T-helper 1 cell treated with Interleukin-12 subunit alpha and Interleukin-12 subunit beta and Interleukin-4 antibody, amounts not matched to agents 30 ng/mL and 1 ng/mL, for 36 hours (primary cell): ENCODE measurements around the gene GALNT16. TPM values are rescaled to one million over a fixed set of nuclear protein-coding genes. Genes with fewer than 3 reads are reported as not detected.

Experiments
- intact Hi-C: fragments of 100-400 bp; cut with micrococcal nuclease; formaldehyde crosslinking; loops from one replicate; pipeline ENCODE4 v1.15.1; 2024
- total RNA-seq: library from RNA; stranded (reverse); gene quantifications from 2 replicates; pipeline ENCODE4 v1.2.3, GENCODE V29; 2022

The GALNT16 gene
- total RNA-seq, 1 donor from 2014 or later, result 0.02 TPM

DNA sequence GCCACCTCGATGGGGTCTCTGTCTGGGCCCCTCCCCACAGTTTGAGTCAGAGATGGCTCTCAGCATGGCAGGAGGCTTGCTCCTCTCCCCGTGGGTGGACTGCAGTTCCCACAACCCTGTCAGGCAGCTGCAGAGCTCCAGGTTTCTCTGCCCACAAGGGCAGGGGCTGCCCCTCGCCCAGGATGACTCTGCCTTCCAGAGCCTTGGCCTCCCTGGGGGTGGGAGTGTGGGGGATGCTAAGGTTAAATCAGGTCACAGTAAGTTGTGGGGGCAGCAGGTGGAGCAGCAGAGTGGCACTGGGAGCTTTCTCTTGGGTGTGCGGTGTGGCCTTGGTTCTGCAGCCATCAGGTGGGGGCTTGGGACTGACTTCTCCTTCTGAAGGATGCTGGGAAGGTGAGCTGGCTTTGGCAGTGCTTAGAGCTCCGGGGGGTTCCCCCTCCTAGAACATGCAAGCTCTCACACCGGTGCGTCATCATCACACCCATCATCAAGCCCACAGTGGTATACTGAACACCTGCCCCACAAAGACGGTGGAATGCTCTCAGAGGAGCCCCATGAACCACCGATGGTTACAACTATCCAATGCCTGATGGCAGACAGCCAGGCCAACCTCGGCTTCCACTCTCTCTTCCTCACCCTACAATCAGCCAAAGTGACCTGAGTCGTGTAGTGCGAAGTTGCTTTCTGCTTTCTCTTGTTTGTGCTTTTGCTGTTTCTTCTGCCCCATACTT, 98.4 kb downstream of the GALNT16 start:
- intact Hi-C loops, result no loop called here

DNA sequence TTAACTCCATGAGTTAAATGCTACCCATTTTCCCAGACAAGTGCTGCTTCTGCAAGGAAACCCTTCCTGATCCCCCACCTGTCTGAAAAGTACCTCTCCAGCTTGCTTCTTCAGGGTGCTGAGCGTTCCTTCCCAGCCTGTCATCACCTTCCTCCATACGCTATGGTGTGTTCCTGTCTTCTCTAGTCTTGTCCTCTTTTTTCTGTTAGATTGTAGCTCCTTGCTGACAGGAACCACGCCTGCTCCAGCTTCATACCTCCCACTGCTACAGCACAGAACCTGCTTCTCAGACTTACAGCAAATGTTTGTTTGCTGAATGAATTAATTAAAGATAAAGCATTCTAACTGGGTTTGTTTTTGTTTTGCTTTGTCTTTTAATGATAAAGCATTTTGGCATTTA, 99.0 kb downstream of the GALNT16 start:
- intact Hi-C loops, result no loop called here

DNA sequence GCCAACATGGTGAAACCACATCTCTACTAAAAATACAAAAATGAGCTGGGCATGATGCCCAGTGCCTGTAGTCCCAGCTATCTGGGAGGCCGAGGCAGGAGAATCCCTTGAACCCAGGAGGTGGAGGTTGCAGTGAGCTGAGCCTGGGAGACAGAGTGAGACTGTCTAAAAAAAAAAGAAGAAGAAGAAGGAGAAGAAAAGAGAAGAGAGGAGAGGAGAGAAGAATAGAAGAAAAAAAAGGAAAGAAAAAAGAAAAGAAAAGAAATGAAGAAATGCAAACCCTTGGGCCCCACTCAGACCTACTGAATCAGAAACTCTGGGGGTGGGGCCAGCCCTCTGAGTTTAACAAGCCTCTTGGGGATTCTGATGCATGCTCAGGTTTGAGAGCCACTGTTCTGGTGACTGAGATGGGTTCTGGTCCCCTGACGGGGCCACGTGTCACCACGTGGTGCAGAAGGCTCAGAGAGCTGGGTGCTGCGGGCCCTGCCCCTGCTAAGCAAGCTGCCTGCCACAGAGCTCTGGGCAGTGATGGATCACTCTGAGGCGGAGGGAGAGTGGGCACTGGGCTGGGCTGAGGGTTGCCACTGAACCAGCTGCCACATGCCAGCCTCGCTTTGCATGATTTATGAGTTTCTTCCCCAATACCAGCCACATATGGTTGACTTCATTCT, 100.6 kb downstream of the GALNT16 start:
- intact Hi-C loops, result no loop called here

DNA sequence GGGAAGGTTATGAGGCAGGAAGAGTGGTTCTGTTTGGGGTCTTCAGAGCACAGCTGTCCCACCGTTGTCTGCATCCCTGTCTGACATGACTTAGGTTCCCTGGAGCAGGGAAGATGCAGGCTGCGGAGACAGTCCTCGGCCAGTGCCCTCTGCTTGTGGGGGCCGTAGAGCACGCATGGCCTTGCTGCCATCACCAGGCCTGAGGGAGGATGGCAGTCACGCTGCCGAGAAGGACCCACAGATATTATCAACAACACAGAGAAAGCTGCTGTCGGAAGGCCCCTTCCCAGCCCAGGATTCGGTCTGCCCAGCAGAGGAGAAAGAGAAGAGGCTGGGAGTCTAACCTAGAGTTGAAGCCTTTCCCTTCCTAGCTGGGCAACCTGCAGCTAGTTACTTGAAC, 103.1 kb downstream of the GALNT16 start:
- intact Hi-C loops, result no loop called here

DNA sequence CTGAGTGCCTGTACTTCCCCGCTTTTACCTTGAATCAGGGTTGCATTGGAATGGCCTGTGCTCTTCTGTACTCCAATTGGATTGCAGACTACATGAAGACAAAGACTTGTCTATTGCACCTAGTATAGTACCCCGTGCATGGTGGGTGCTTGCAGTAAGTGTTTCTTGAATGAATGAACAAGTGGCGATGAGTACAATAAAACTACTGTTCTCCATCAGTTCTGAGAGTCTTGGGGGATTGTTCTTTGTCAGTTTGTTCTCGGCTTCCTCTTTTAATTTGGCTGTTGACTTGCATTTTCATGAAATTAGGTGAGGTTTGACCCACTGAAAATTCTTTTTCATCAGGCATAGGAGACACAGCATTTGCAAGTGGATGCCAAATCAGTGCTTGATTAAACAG, 104.0 kb downstream of the GALNT16 start:
- intact Hi-C loops, result no loop called here

DNA sequence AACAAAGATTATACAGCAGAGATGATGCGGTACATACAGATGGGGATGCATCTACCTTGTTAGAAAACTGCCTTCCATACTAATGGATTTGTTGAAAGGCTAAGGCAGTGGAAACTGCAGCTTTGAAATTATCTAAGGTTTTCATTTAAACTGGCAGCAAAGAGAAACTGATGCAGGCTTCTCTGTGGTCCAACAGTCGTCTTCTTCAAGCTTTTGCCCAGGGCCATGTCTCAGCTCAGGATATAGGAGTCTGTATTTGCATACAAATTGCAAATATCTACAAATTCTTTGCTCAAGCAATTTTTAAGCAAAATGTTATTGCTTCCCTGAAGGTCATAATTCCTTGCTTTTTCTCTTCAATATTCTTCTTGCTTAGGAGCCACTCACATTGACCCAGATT, 104.4 kb downstream of the GALNT16 start:
- intact Hi-C loops, result no loop called here

DNA sequence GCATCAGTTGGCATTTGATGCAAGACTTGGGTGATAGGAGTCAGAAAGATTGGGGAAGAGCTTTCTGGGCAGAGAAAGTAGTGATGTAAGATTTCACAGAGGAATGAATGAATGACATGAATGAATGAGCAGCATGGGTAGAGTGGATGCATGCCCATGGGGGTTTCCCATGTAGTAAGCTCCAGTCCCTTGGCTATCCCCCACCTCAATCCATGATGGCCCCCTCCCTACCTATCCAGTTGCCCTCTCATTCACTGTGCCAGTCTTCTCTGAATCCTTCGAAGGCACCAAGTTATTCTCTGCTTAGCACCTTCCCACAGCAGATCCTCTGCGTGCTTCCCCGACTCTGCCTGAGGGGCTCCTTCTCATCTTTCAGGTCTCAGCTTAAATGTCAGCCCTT, 106.1 kb downstream of the GALNT16 start:
- intact Hi-C loops, result no loop called here

DNA sequence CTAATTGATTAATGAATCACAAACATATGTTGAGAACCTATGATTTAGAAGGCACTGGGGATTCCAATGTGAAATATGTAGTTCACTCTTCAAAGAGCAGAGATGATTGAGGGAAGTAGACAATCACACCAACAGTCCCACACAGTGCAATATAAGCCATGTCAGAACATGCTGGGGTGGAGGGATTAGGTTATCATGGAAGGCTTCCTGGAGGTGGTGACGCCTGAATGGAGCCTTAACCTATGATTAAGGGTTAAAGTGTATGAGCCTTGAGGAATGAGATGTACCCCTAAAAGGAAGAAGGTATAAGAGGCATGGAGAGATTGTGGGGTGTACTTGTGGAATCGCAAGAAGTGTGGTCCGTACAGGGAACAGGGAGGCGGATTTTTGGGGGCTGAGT, 106.8 kb downstream of the GALNT16 start:
- intact Hi-C loops, result no loop called here

DNA sequence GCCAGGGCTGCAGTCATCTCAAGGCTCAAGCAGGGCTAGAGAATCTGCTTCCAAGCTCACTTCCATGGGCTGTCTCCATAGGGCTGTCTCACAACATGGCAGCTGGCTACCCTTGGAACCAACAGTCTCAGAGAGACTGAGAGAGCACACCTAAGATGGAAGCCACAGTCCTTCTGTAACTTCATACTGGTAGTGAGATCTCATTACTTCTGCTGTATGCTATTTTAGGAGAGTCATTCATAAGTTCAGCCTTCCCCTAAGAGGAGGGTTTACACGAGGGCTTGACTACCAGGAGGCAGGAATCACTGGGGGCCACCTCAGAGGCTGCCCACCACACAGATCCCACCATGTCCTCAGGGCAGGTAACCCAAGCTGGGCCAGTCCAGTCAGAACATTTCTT, 108.4 kb downstream of the GALNT16 start:
- intact Hi-C loops, result no loop called here

DNA sequence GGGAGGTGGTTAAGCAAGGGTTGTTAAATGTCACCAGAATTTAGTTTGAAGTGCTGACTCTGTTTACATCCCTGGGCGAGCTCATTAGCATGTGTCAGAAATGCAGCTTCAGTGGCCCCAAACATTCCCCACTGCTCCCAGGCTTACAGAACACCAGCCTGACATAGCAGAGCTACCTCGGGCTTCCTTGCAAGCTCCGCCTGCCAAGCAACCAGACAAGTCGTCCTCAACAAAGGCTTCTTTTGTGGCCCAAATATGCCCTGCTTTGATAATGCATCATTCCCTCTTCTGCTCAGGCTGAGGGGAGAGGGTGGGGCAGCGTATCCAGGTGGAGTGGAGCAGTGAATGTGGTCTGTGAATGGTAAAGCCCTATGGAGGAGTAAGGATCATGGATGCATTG, 110.1 kb downstream of the GALNT16 start:
- intact Hi-C loops, result no loop called here

DNA sequence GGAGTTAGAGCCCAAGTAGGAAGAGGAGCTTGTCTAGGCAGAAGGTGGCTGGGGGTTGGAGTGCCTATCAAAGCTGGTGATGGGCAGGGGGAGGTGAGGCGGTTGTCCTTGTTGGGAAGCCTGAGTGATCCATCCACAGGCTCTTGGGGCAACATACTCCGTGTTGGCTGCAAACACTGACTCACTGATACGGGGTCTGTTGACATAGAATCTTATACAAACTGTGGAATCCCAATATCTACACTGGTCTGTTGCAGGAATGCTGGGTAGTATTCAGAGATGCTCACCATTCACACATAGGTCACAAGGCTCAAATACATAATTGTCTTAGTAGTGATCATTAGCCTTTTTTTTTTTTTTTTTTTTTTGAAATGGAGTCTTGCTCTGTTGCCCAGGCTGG, 112.2 kb downstream of the GALNT16 start:
- intact Hi-C loops, result no loop called here

DNA sequence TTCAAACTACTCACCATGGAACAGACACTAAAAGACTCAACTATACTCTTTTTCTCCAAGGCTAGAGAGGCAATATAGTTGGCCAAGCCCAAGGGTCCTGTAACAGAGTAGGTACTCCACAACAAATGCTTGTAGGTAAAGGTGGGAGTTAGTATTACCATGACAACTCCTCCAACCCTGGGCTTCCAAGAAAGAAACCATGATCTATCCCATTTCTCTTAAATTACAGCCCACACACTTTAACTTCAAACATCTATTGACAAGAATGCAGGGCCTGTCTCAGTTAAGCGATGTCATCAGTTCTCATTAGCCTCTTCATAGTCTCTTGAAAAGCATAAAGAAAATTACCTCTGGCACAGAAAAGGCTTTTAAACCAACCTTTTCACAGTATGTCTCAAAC, 113.1 kb downstream of the GALNT16 start:
- intact Hi-C loops, result no loop called here

DNA sequence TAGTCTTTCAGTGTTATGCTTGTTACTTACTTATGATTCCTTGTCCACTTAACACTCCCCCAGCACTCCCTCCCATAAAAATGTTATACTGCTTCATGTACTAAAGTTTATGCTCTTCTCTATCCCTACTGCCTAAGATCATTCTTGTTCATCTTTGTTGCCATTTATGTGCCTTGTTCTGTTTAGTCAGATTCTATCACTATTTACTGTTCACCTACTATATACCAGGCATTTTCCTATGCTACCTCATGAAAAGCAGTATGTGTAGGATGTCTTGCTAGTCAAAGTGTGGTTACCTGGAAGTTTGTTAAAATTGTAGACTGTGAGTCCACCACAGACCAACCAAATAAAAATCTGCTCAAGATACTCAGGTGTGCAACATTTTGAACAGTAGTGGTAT, 114.3 kb downstream of the GALNT16 start:
- intact Hi-C loops, result no loop called here

DNA sequence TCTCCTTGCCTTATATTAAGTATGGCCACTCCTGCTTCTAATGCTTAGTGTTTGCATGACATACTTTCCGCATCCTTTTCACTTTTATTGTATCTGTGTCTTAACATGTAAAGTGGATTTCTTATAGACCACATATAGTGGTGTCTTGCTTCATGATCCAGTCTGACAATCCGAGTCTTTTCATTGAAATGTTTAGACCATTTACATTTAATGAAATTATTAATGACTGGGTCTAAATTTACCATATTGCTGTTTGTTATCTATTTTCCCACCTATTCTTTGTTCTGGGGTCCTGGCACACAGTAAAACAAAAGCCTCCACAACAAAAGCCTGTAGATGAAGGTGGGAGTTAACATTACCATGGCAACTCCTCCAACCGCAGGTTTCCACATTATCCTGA, 115.2 kb downstream of the GALNT16 start:
- intact Hi-C loops, result no loop called here

DNA sequence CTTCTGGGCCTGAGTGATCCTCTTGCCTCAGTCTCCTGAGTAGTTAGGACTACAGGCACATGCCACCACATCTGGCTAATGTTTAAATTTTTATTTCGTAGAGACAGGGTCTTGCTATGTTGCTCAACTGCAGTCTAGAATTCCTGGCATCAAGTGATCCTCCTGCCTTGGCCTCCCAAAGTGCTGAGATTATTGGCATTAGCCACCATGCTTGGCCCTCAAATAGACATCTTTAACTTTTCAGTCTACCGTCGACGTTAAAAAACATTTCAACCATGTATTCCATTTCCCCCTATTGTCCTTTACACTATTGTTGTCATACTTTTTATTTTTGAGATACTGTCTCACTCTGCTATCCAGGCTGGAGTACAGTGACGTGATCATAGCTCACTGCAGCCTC, 115.8 kb downstream of the GALNT16 start:
- intact Hi-C loops, result no loop called here

DNA sequence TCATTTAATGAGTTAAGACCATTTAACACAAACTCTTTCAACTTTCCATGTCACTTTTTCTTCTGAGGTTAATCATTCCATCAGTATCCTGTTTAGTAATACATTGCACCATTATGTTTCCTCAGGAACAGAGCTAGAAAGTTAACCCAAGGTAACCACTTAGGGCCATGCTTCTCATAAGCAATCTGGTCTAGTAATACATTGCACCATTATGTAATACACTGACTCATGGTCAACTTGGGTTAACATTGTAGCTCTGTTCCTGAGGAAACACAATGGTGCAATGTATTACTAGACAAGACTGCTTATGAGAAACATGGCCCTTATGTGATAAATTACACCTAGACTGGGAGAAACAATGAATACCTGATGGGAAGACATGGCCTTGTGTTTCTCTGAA, 116.5 kb downstream of the GALNT16 start:
- intact Hi-C loops, result no loop called here

DNA sequence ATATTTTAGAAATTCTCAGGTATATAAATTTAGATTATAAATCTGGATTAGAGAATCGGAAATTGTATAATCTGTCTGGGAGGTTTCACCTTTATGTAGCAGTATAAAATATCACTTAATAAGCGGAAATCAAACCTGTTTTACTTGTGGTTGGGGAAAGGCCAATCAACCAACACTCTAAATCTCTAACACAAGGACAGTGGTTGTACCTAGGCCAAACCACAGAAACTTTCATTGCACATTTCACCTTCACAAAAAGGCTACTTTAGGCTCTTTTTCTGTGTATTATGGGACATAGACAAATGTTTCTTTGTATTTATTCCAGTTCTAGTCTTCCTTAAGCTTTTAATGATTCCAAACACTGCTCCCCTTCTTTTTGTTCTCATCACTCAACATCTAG, 118.3 kb downstream of the GALNT16 start:
- intact Hi-C loops, result no loop called here

DNA sequence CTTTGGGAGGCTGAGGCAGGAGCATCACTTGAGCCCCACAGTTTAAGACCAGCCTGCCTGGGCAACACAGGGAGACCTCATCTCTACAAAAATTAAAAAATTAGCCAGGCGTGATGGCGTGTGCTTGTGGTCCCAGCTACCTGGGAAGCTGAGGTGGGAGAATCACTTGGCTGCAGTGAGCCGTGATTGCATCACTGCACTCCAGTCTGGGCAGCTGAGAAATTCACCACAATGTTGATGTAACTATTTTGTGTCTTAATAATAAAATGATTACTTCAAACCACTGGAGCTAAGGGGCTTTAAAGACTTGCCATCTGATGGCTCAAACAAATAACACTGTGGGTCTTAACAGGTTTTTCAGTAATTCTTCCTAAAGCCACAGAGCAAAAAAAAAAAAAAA, 127.4 kb downstream of the GALNT16 start:
- intact Hi-C loops, result no loop called here

DNA sequence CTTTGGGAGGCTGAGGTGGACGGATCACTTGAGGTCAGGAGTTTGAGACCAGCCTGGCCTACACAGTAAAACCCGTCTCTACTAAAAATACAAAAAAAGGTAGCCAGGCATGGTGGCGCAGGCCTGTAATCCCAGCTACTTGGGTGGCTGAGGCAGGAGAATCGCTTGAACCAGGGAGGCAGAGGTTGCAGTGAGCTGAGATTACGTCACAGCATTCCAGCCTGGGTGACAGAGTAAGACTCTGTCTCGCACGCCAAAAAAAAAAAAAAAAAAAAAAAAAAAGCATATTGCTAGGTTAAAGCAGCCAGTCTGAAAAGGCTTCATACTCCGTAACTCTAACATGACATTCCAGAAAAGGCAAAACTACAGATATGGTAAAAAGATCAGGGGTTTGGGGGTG, 131.4 kb downstream of the GALNT16 start:
- intact Hi-C loops, result loop anchor here (10.0 kb wide), 2 partner anchors 293 to 1697 kb away; partner anchors contain the start of gene RDH11

DNA sequence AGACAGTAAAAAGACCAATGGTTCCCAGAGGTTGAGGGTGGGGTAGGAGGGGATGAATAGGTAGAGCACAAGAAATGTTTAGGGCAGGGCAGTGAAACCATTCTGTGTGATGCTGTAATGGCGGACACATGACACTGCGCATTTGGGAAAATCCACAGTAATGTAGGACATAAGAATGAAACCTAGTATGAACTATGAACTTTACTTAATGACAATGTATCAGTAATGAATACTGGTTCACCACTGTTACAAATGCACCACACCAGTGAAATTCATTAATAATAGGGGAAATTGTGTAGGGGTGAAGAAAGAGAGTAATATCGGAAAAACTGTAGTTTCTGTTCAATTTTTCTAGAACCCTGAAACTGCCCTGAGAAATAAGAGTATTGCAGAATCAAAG, 132.5 kb downstream of the GALNT16 start:
- intact Hi-C loops, result loop anchor here (10.0 kb wide), 2 partner anchors 292 to 1698 kb away; partner anchors contain the start of gene RDH11

DNA sequence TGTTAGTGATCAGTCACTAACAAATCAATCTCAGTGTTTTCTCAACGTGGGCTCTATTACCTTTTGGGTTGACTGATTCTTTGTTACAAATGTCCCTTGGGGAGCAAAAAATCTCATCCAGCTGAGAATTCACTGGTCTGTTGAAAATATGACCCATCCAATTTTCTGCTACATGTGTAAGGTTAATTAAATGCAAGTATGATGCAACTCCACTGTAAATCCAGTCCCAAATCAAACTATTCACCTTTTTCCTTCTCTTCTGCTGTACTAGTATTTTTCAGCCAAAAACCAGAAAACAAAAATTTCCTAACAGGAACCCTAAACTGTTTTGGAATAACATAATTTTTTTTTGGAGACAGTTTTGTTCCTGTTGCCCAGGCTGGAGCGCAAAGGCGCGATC, 136.0 kb downstream of the GALNT16 start:
- intact Hi-C loops, result loop anchor here (2.0 to 10.0 kb wide), 4 partner anchors 153 to 1701 kb away; partner anchors contain the start of genes ACTN1 and RDH11

DNA sequence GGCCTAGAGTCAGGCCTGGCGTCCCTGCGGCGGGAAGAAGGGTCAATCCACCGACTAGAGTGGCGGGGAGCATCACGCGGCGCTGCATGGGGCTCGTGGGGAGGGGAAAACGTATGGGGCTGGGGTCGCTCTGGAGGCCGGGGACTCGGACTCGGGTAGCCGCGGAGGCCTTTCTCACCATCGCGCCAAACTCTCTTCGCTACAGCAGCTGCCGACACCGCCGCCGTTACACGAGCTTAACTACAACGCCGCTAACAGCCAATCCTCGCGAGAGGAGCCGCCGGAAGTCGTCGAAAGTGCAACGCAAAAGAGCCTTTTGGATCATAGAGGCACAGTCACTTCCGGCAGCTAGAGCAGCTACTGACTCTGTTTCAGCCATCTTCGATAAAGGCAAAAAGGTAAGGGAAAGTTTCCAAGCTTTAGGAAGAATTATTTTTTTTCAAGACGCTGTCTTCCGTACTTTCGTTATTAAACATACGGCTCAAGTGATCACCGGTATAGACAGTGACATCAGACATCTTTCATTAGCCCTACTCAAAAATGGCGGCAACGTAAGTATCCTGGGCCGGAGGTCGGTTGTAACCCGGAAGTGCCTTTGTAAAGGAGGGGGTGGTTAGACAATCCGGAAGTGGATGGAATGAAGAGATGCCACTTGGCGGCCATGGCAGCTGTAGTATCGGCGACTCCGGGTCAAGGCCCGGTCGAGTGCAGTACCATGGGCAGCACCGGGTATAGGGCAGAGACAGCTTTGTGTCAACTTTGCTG, 138.3 kb downstream of the GALNT16 start, which contains the start of the genes ERH and SLC39A9:
TSS of gene ERH (minus strand) at position 247 of the 765 bp plus-strand sequence. CDS start at position 181, 66 bp downstream.
TSS of gene SLC39A9 (plus strand) at position 640 of the 765 bp plus-strand sequence. CDS start 678 bp downstream, outside the sequence.
- intact Hi-C loops, result loop anchor here (1.0 to 10.0 kb wide), 11 partner anchors 44 to 1703 kb away; partner anchors contain the start of genes ACTN1, DCAF5, GALNT16 and MED6
